Epidermal melanocyte (primary cell): ENCODE data around the gene ABL2.

ENCODE experiments used
- DNase-seq: peaks from one replicate; pipeline ENCODE4 v3.0.0; 2011; ENCODE audit warnings: low spot score; ENCODE audit not compliant: insufficient read length

The ABL2 gene

GRCh38 chr1:179095924-179096323 lies 133.6 kb downstream of the ABL2 start:
- DNase-seq: no peak

- no peak for DNase-seq
Observed at GRCh38 chr1:179095377-179095776, 134.1 kb downstream of the ABL2 start.

GRCh38 chr1:179094818-179095217 lies 134.7 kb downstream of the ABL2 start:
- no peak for DNase-seq

GRCh38 chr1:179092896-179093461 lies 136.5 kb downstream of the ABL2 start:
- no peak for DNase-seq

- DNase-seq: no peak
Observed at GRCh38 chr1:179091691-179092165, 137.7 kb downstream of the ABL2 start.

GRCh38 chr1:179090923-179091322 lies 138.6 kb downstream of the ABL2 start:
- DNase-seq: no peak

- no peak for DNase-seq
Observed at GRCh38 chr1:179090522-179090921, 139.0 kb downstream of the ABL2 start.

- DNase-seq: no peak
Observed at GRCh38 chr1:179089827-179090482, 139.5 kb downstream of the ABL2 start.

GRCh38 chr1:179087665-179088064 lies 141.8 kb downstream of the ABL2 start:
- no peak for DNase-seq

GRCh38 chr1:179083533-179083932 lies 145.9 kb downstream of the ABL2 start:
- DNase-seq: no peak

GRCh38 chr1:179082999-179083335 lies 146.5 kb downstream of the ABL2 start:
- no peak for DNase-seq

GRCh38 chr1:179082333-179082998 lies 147.0 kb downstream of the ABL2 start:
- DNase-seq: peak; percentile 16

- peak; percentile 93 for DNase-seq
Observed at GRCh38 chr1:179081687-179082332, 147.7 kb downstream of the ABL2 start, which contains the start of gene TOR3A. TSS of gene TOR3A (plus strand) at chr1:179082070. CDS start at chr1:179082129, 59 bp downstream.

GRCh38 chr1:179080866-179081686 lies 148.4 kb downstream of the ABL2 start:
- no peak for DNase-seq

GRCh38 chr1:179079113-179079761 lies 150.2 kb downstream of the ABL2 start:
- peak; percentile 62 for DNase-seq

- DNase-seq: no peak
Observed at GRCh38 chr1:179077396-179077795, 152.1 kb downstream of the ABL2 start.

- DNase-seq: peak; percentile 16
Observed at GRCh38 chr1:179066471-179066870, 163.0 kb downstream of the ABL2 start.

- no peak for DNase-seq
Observed at GRCh38 chr1:179061360-179062282, 167.9 kb downstream of the ABL2 start.
